Epithelial cell of esophagus (primary cell): ENCODE results near the gene MCRIP2.

ENCODE experiments used
- DNase-seq: peaks from one replicate; pipeline ENCODE4 v3.0.0; 2010; ENCODE audit warnings: low read depth
- H3K4me3 ChIP-seq: 2 replicates; pipeline ENCODE4 v1.5.1; 2011; ENCODE audit warnings: mild to moderate bottlenecking, low read length, control low read depth
- TF ChIP-seq, protein P1 (sequence below): IDR thresholded peaks from 2 replicates; pipeline ENCODE4 v1.5.1; 2011; ENCODE audit warnings: low read depth, mild to moderate bottlenecking, low read length, control low read depth, inconsistent platforms; ENCODE audit not compliant: insufficient read depth; ENCODE audit errors: missing control alignments

Gene MCRIP2

DNA sequence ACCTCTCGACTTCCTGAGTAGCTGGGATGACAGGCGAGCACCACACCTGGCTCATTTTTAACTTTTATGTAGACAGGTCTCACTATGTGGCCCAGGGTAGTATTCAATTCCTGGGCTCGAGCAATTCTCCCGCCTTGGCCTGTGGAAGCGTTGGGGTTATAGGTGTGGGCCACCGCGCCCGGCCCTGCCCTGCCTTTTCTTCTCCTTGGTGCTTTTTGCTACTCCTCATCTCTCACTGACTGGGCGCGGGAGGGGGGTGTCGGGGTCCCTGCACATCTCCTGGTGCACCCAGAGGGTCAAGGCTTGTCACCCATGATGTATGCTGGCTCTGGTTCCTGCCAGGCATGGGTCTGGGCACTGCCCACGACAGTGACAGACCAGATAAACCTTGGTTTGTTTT is 2.9 kb downstream of the MCRIP2 start:
- TF ChIP-seq, protein P1, sequence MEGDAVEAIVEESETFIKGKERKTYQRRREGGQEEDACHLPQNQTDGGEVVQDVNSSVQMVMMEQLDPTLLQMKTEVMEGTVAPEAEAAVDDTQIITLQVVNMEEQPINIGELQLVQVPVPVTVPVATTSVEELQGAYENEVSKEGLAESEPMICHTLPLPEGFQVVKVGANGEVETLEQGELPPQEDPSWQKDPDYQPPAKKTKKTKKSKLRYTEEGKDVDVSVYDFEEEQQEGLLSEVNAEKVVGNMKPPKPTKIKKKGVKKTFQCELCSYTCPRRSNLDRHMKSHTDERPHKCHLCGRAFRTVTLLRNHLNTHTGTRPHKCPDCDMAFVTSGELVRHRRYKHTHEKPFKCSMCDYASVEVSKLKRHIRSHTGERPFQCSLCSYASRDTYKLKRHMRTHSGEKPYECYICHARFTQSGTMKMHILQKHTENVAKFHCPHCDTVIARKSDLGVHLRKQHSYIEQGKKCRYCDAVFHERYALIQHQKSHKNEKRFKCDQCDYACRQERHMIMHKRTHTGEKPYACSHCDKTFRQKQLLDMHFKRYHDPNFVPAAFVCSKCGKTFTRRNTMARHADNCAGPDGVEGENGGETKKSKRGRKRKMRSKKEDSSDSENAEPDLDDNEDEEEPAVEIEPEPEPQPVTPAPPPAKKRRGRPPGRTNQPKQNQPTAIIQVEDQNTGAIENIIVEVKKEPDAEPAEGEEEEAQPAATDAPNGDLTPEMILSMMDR: no peak
- no peak for DNase-seq
- no peak overlapping the region for H3K4me3 ChIP-seq

DNA sequence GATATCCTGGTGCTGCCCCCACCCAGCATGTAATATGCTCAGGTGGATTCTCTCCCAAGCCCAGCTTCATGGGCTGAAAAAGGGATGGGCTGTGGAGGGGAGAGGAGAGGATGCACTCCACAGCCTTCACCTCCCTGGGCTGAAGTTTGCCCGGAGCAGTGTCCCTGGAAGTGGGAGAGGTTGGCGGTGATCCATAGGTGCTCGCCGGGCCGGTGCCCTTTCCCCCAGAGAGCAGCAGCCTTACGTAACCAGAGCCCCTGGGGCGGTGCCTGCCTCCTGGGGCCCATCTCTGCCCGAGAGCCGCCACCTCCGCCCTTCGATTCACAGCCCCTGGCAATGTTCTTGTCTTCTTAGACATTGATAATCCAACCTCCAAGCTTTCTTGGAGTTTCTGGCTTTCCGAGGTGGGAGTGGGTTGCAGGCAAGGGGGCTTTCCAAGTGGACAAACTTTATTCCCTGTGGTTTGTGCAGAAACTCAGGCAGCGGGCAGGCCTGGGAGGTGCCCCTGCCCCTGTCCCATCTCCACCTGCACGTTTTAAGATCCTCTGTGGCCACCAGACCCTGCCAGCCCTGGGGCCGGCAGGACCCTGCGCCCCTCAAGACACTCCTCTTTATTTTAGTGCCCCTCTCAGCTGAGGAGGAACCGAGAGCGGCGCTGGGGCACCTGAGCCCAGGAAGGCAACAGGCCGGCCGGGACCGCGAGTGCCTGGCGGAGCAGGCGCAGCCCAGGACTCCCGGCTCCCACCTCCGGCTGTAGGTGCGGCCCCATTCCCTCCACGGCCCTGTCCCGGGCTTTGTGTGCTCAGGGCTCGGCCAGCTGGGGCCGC is 4.4 kb downstream of the MCRIP2 start:
- no peak for DNase-seq
- TF ChIP-seq, protein P1: no peak
- H3K4me3 ChIP-seq: no peak overlapping the region

DNA sequence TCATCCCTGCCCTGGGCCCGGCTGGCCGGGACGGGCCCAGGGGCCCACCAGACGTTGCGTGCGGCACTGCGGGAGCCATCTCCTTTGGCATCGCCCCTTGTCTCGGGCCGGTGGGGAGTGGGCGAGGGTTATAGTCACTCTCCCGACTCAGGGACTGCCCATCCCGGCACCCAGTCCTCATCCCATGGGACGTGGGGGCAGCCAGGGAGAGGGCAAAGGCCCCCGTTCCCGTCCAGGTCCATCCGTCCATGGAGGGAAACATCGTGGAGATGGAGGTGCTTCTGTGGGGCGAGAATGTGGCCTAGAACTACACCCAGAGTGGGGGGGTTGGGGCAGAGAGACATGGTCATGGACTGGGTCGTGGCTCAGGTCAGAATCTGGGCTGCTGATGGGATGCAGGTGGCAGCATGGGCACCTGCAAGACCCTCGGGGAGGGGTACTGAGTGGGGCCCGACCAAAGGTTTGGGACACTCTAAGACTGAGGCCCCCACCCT is 5.1 kb downstream of the MCRIP2 start:
- TF ChIP-seq, protein P1: no peak
- DNase-seq: no peak
- H3K4me3 ChIP-seq: no peak overlapping the region

DNA sequence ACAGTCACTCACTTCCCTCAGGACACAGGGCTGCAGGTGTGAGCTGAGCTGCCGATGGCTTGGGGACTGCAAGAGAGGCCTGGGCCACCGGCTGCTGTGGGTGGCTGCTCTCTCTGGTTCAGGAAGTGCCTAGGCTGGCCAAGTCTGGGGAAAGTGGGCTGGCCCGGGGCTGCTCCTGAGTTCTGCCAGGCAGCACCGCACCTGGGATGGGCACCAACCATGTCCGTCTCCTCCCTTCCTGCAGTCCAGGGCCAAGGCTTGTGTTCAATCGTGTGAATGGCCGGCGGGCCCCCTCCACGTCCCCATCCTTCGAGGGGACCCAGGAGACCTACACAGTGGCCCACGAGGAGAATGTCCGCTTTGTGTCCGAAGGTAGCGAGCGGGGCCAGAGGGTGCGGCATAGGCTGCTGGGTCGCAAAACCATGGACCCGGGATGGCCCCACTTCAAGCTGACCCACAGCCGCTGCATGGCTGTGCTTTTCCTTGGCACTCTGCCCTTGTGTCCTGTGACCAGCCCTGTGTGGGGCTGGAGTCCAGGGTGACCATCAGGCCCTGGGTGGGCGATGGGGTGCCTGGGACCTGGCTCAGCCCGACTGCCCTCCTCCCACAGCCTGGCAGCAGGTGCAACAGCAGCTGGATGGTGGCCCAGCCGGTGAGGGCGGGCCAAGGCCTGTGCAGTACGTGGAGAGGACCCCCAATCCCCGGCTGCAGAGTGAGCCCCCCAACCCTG is 5.7 kb downstream of the MCRIP2 start:
- TF ChIP-seq, protein P1: no peak
- DNase-seq: no peak
- H3K4me3 ChIP-seq: no peak overlapping the region

DNA sequence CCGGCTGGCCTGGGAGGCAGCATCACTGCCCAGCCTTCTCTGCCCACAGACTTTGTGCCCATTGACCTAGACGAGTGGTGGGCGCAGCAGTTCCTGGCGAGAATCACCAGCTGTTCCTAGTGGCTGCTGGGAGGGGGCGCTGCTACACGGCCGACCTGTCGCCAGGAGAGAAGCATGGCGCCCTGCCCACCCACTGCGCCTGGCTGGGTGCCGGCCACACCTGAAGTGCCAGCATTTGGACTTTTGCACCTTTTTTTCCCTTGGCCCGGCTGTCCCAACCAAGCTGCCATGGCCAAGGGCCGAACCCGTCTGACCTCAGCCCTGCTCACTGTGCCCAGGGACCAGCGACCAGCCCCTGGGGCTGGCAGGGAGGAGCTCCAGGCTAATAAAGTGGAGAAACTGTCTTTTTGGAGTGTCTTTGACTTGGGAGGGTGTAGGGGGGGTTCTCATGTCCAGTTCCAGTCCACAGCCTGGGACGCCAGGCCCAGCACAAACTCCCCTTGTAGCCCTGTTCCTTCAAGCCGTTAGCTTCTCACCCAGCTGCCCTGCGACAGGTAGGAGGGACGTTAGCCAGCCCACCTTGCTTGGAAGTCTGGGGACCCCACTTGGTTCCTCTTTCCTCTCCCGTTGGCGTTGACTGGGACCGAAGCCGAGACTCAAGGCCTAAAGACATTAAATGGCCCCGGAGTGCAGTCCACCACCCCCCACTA is 6.6 kb downstream of the MCRIP2 start:
- peak overlapping the region; percentile 76 for H3K4me3 ChIP-seq
- TF ChIP-seq, protein P1: peak; percentile 67
- peak; percentile 63 for DNase-seq

DNA sequence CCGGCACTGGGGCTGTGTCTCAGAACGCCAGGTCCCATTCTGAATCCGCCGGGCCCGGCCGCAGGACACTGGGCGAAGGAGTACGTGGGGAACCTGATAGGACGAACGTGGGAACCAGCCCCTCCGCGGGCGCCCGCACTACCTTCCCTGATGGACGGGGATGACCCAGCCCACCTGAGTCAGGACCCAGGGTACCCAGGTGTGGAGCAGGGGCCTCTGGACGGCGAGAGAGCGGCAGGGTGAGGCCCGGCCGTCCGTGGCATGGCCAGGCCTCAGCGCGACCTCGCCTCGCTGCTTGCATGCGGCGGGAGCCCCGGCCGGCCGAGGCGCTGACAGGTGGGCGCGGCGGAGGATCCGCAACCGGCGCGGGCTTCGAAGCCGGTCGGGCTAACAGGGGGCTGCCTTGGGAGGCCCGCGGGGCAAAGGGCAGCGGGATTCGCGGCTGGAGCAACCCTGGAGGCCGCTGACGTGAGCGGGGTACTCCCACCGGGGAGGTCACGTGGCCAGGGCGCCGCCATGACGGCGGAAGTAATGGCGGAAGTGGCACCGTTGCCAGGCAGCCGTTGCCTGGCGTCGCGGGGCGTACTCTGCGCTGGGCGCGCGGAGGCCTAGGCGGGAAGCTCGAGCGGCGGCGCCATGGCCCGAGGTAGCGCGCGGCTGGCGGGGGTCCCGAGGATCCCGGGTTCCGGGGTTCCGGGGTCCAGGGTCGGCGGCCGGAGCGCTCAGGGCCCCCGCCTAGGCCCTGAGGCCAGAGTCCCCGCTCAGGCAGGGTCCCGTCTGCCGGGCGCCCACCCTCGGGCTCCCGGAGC is 7.4 kb downstream of the MCRIP2 start, which contains the start of gene WDR90:
Gene WDR90, plus strand, starts transcription at position 585 of the 809 bp plus-strand sequence. Its CDS starts 52 bp downstream, at position 637.
- peak within 1 kb of the TSS; percentile 76 for H3K4me3 ChIP-seq
- TF ChIP-seq, protein P1: no peak
- peak; percentile 94 for DNase-seq
